ENCODE measurements around the gene CLDN10.

CLDN10 gene

GRCh38 chr13:95601906-95602305 is 49.4 kb downstream of the CLDN10 start:
- no peak for DNase-seq (ENCODE audit: low spot score)

GRCh38 chr13:95603887-95604555 is 51.5 kb downstream of the CLDN10 start:
- DNase-seq (ENCODE audit: low spot score) = no peak

GRCh38 chr13:95604556-95604915 is 52.0 kb downstream of the CLDN10 start:
- DNase-seq (ENCODE audit: low spot score) = no peak

- DNase-seq (ENCODE audit: low spot score) = no peak
Measured at GRCh38 chr13:95605448-95606125, 53.1 kb downstream of the CLDN10 start.

GRCh38 chr13:95607366-95607765 is 54.8 kb downstream of the CLDN10 start:
- DNase-seq (ENCODE audit: low spot score) = no peak

GRCh38 chr13:95608640-95609323 is 56.3 kb downstream of the CLDN10 start:
- no peak for DNase-seq (ENCODE audit: low spot score)

- DNase-seq (ENCODE audit: low spot score) = no peak
Measured at GRCh38 chr13:95614641-95615245, 62.2 kb downstream of the CLDN10 start.

- DNase-seq (ENCODE audit: low spot score) = no peak
Measured at GRCh38 chr13:95615539-95615938, 63.0 kb downstream of the CLDN10 start.

- DNase-seq (ENCODE audit: low spot score) = no peak
Measured at GRCh38 chr13:95620030-95620824, 67.7 kb downstream of the CLDN10 start.

GRCh38 chr13:95620825-95621498 is 68.4 kb downstream of the CLDN10 start:
- DNase-seq (ENCODE audit: low spot score) = no peak

- DNase-seq (ENCODE audit: low spot score) = no peak
Measured at GRCh38 chr13:95623141-95623540, 70.6 kb downstream of the CLDN10 start.

- peak; percentile 34 for DNase-seq (ENCODE audit: low spot score)
Measured at GRCh38 chr13:95624020-95624419, 71.5 kb downstream of the CLDN10 start.

GRCh38 chr13:95626768-95627167 is 74.2 kb downstream of the CLDN10 start:
- no peak for DNase-seq (ENCODE audit: low spot score)

GRCh38 chr13:95627590-95627989 is 75.1 kb downstream of the CLDN10 start:
- DNase-seq (ENCODE audit: low spot score) = no peak

- DNase-seq (ENCODE audit: low spot score) = no peak
Measured at GRCh38 chr13:95628488-95628887, 76.0 kb downstream of the CLDN10 start.

- DNase-seq (ENCODE audit: low spot score) = no peak
Measured at GRCh38 chr13:95629071-95629470, 76.6 kb downstream of the CLDN10 start.
